Measurements from ENCODE around the gene DIP2C.
"Not testable (repeated sequence)": the region's sequence is repeated elsewhere in the genome, so short reads cannot be mapped to it uniquely, and the experiment has no call there.

Gene DIP2C

GRCh38 chr10:269440-270074, 419.9 kb downstream of the DIP2C start:
- Histone ChIP-seq H3K9me3 (replicated peaks; ENCODE audit: low read length) (no peaks in the 10 kb centered on the region), H3K27me3 (ENCODE audit: control insufficient read depth, insufficient read depth, low read length) (no peaks in the 10 kb centered on the region), H3K36me3 (ENCODE audit: insufficient read depth, low read length) (no peaks in the 10 kb centered on the region), H3K4me1 (ENCODE audit: control insufficient read depth, insufficient read depth, low read length) (peaks cover 16% of the 10 kb centered on the region), H3K9ac (ENCODE audit: low read depth, low read length) (no peak overlapping the region), H3K4me2 (ENCODE audit: low read length) (no peak overlapping the region), H3K4me3 (ENCODE audit: low read length) (no peak overlapping the region)

- Histone ChIP-seq H3K9me3 (replicated peaks; ENCODE audit: low read length) (no peaks in the 10 kb centered on the region), H3K27me3 (ENCODE audit: control insufficient read depth, insufficient read depth, low read length) (no peaks in the 10 kb centered on the region)
Measured at GRCh38 chr10:267705-268104, 421.8 kb downstream of the DIP2C start.

GRCh38 chr10:266974-267425, 422.5 kb downstream of the DIP2C start:
- no peak overlapping the region for H3K4me3 ChIP-seq (ENCODE audit: low read length)
- no peaks in the 10 kb centered on the region for H3K9me3 ChIP-seq (replicated peaks; ENCODE audit: low read length)
- no peaks in the 10 kb centered on the region for H3K27me3 ChIP-seq (ENCODE audit: control insufficient read depth, insufficient read depth, low read length)
- H3K4me2 ChIP-seq (ENCODE audit: low read length) = peak overlapping the region; percentile 43
- H3K4me1 ChIP-seq (ENCODE audit: control insufficient read depth, insufficient read depth, low read length) = peaks cover 22% of the 10 kb centered on the region
- no peaks in the 10 kb centered on the region for H3K36me3 ChIP-seq (ENCODE audit: insufficient read depth, low read length)
- H3K9ac ChIP-seq (ENCODE audit: low read depth, low read length) = peak overlapping the region; percentile 16

More at GRCh38 chr10:267705-268104, 421.8 kb downstream of the DIP2C start:
- Histone ChIP-seq H3K36me3 (ENCODE audit: insufficient read depth, low read length) (no peaks in the 10 kb centered on the region), H3K4me2 (ENCODE audit: low read length) (no peak overlapping the region), H3K9ac (ENCODE audit: low read depth, low read length) (no peak overlapping the region), H3K4me1 (ENCODE audit: control insufficient read depth, insufficient read depth, low read length) (peaks cover 22% of the 10 kb centered on the region), H3K4me3 (ENCODE audit: low read length) (no peak overlapping the region)

- not testable (repeated sequence) for H3K4me2 ChIP-seq (ENCODE audit: low read length)
Measured at GRCh38 chr10:265816-266588, 423.5 kb downstream of the DIP2C start.

GRCh38 chr10:265074-265440, 424.4 kb downstream of the DIP2C start:
- peaks cover 22% of the 10 kb centered on the region for H3K4me1 ChIP-seq (ENCODE audit: control insufficient read depth, insufficient read depth, low read length)
- H3K9ac ChIP-seq (ENCODE audit: low read depth, low read length); H3K4me2 ChIP-seq (ENCODE audit: low read length); H3K36me3 ChIP-seq (ENCODE audit: insufficient read depth, low read length); H3K9me3 ChIP-seq (replicated peaks; ENCODE audit: low read length); H3K27me3 ChIP-seq (ENCODE audit: control insufficient read depth, insufficient read depth, low read length); H3K4me3 ChIP-seq (ENCODE audit: low read length): not testable (repeated sequence)

More at GRCh38 chr10:265816-266588, 423.5 kb downstream of the DIP2C start:
- H3K27me3 ChIP-seq (ENCODE audit: control insufficient read depth, insufficient read depth, low read length); H3K36me3 ChIP-seq (ENCODE audit: insufficient read depth, low read length); H3K9ac ChIP-seq (ENCODE audit: low read depth, low read length); H3K4me3 ChIP-seq (ENCODE audit: low read length); H3K9me3 ChIP-seq (replicated peaks; ENCODE audit: low read length): not testable (repeated sequence)
- peaks cover 22% of the 10 kb centered on the region for H3K4me1 ChIP-seq (ENCODE audit: control insufficient read depth, insufficient read depth, low read length)

- peaks cover 22% of the 10 kb centered on the region for H3K4me1 ChIP-seq (ENCODE audit: control insufficient read depth, insufficient read depth, low read length)
- not testable (repeated sequence) for H3K36me3 ChIP-seq (ENCODE audit: insufficient read depth, low read length); H3K9me3 ChIP-seq (replicated peaks; ENCODE audit: low read length); H3K4me3 ChIP-seq (ENCODE audit: low read length); H3K27me3 ChIP-seq (ENCODE audit: control insufficient read depth, insufficient read depth, low read length); H3K4me2 ChIP-seq (ENCODE audit: low read length)
- peak overlapping the region; percentile 2 for H3K9ac ChIP-seq (ENCODE audit: low read depth, low read length)
Measured at GRCh38 chr10:264160-265073, 425.1 kb downstream of the DIP2C start.

- H3K27me3 ChIP-seq (ENCODE audit: control insufficient read depth, insufficient read depth, low read length) = no peaks in the 10 kb centered on the region
- H3K4me1 ChIP-seq (ENCODE audit: control insufficient read depth, insufficient read depth, low read length) = peaks cover 14% of the 10 kb centered on the region
- H3K4me3 ChIP-seq (ENCODE audit: low read length) = no peak overlapping the region
- H3K4me2 ChIP-seq (ENCODE audit: low read length) = no peak overlapping the region
- no peak overlapping the region for H3K9ac ChIP-seq (ENCODE audit: low read depth, low read length)
- no peaks in the 10 kb centered on the region for H3K9me3 ChIP-seq (replicated peaks; ENCODE audit: low read length)
- H3K36me3 ChIP-seq (ENCODE audit: insufficient read depth, low read length) = peaks cover 7% of the 10 kb centered on the region
Measured at GRCh38 chr10:260819-261429, 428.5 kb downstream of the DIP2C start.

- peaks cover 55% of the 10 kb centered on the region for H3K36me3 ChIP-seq (ENCODE audit: insufficient read depth, low read length)
- H3K4me3 ChIP-seq (ENCODE audit: low read length) = no peak overlapping the region
- H3K9ac ChIP-seq (ENCODE audit: low read depth, low read length) = no peak overlapping the region
- no peaks in the 10 kb centered on the region for H3K27me3 ChIP-seq (ENCODE audit: control insufficient read depth, insufficient read depth, low read length)
- H3K4me2 ChIP-seq (ENCODE audit: low read length) = no peak overlapping the region
- H3K9me3 ChIP-seq (replicated peaks; ENCODE audit: low read length) = no peaks in the 10 kb centered on the region
- no peaks in the 10 kb centered on the region for H3K4me1 ChIP-seq (ENCODE audit: control insufficient read depth, insufficient read depth, low read length)
Measured at GRCh38 chr10:251982-252582, 437.4 kb downstream of the DIP2C start.

GRCh38 chr10:248307-248706, 441.2 kb downstream of the DIP2C start:
- H3K9me3 ChIP-seq (replicated peaks; ENCODE audit: low read length) = no peaks in the 10 kb centered on the region

GRCh38 chr10:247480-247879, 442.0 kb downstream of the DIP2C start:
- Histone ChIP-seq H3K4me1 (ENCODE audit: control insufficient read depth, insufficient read depth, low read length) (no peaks in the 10 kb centered on the region), H3K4me3 (ENCODE audit: low read length) (no peak overlapping the region), H3K4me2 (ENCODE audit: low read length) (no peak overlapping the region), H3K9me3 (replicated peaks; ENCODE audit: low read length) (no peaks in the 10 kb centered on the region), H3K27me3 (ENCODE audit: control insufficient read depth, insufficient read depth, low read length) (no peaks in the 10 kb centered on the region), H3K9ac (ENCODE audit: low read depth, low read length) (no peak overlapping the region), H3K36me3 (ENCODE audit: insufficient read depth, low read length) (peaks cover 63% of the 10 kb centered on the region)

More at GRCh38 chr10:248307-248706, 441.2 kb downstream of the DIP2C start:
- no peak overlapping the region for H3K9ac ChIP-seq (ENCODE audit: low read depth, low read length)
- peaks cover 63% of the 10 kb centered on the region for H3K36me3 ChIP-seq (ENCODE audit: insufficient read depth, low read length)
- no peaks in the 10 kb centered on the region for H3K27me3 ChIP-seq (ENCODE audit: control insufficient read depth, insufficient read depth, low read length)
- no peak overlapping the region for H3K4me3 ChIP-seq (ENCODE audit: low read length)
- H3K4me2 ChIP-seq (ENCODE audit: low read length) = no peak overlapping the region
- H3K4me1 ChIP-seq (ENCODE audit: control insufficient read depth, insufficient read depth, low read length) = no peaks in the 10 kb centered on the region

GRCh38 chr10:246431-246830, 443.0 kb downstream of the DIP2C start:
- Histone ChIP-seq H3K9me3 (replicated peaks; ENCODE audit: low read length) (no peaks in the 10 kb centered on the region), H3K36me3 (ENCODE audit: insufficient read depth, low read length) (peaks cover 62% of the 10 kb centered on the region), H3K4me2 (ENCODE audit: low read length) (no peak overlapping the region), H3K4me3 (ENCODE audit: low read length) (no peak overlapping the region), H3K9ac (ENCODE audit: low read depth, low read length) (no peak overlapping the region), H3K27me3 (ENCODE audit: control insufficient read depth, insufficient read depth, low read length) (no peaks in the 10 kb centered on the region), H3K4me1 (ENCODE audit: control insufficient read depth, insufficient read depth, low read length) (no peaks in the 10 kb centered on the region)
